Endothelial cell of umbilical vein (primary cell): ENCODE results near the gene CPVL. TPM values are rescaled to one million over a fixed set of nuclear protein-coding genes. Genes with fewer than 3 reads are reported as not detected.

Experiments
- BruUV-seq: library from RNA; stranded (reverse); fragments of 400-500 nt; replicated peaks from 2 replicates; lab custom pipeline; 2021; lab: Mats Ljungman, UMichigan
- CTCF ChIA-PET: fragments of 300-600, 350-600 bp; sonication (Branson Sonifier 250); formaldehyde crosslinking; loops from one replicate; lab custom pipeline; 2021; ENCODE audit warnings: antibody characterized with exemption, inconsistent platforms; lab: Charles Lee
- POLR2A ChIA-PET: fragments of 300-600, 350-600 bp; sonication (Branson Sonifier 250); formaldehyde crosslinking; loops from one replicate; lab custom pipeline; 2021; ENCODE audit warnings: antibody characterized with exemption, inconsistent platforms; lab: Charles Lee
- DNase-seq: peaks from one replicate; pipeline ENCODE4 v3.0.0-alpha.2; 2011; ENCODE audit warnings: low read depth, low spot score
- FAIRE-seq: peaks from 2 replicates; lab custom pipeline; 2011; peaks lifted over from hg19 to GRCh38; lab: Jason Lieb, UNC
- H2AFZ ChIP-seq: 2 replicates; pipeline ENCODE4 v1.6.0; 2012; ENCODE audit warnings: low read depth, low read length, control low read depth, inconsistent platforms
- H3K27ac ChIP-seq: 2 replicates; pipeline ENCODE4 v1.5.1; 2011; ENCODE audit warnings: low read depth, mild to moderate bottlenecking, control low read depth, low read length, moderate library complexity; ENCODE audit not compliant: insufficient read depth
- H3K27me3 ChIP-seq, 2 experiments: 2 replicates each; pipeline versions ENCODE4 v1.6.0 to v1.6.1; 2011; ENCODE audit warnings: low read length in 2 of 2, mixed read lengths in 1 of 2; ENCODE audit not compliant: control insufficient read depth in 2 of 2, insufficient read depth in 2 of 2
- H3K36me3 ChIP-seq, 2 experiments: 2 replicates in 1 of 2; 3 replicates in 1 of 2; pipeline ENCODE4 v1.5.1; 2011; ENCODE audit warnings: low read length in 2 of 2, mild to moderate bottlenecking in 1 of 2, moderate library complexity in 1 of 2; ENCODE audit not compliant: control insufficient read depth in 2 of 2, insufficient read depth in 2 of 2; ENCODE audit errors: extremely low read depth in 1 of 2
- H3K4me1 ChIP-seq: 3 replicates; pipeline ENCODE4 v1.5.1; 2011; ENCODE audit warnings: mild to moderate bottlenecking, low read length; ENCODE audit not compliant: control insufficient read depth, insufficient read depth; ENCODE audit errors: extremely low read depth
- H3K4me2 ChIP-seq: 2 replicates; pipeline ENCODE4 v1.6.1; 2011; ENCODE audit warnings: low read length, control low read depth, mixed read lengths; ENCODE audit not compliant: insufficient read depth
- H3K4me3 ChIP-seq, 3 experiments: fragments of 200-600 bp in 1 of 3; sonication (generic), shearing (Covaris generic) in 1 of 3; replicated peaks in 1 of 3; 2 replicates each; pipeline ENCODE4 v1.5.1; 2011 to 2016; ENCODE audit warnings: control low read depth in 3 of 3, low read length in 3 of 3, mild to moderate bottlenecking in 2 of 3, inconsistent platforms in 1 of 3, low read depth in 1 of 3, moderate library complexity in 1 of 3; ENCODE audit not compliant: insufficient read depth in 1 of 3
- H3K79me2 ChIP-seq: 2 replicates; pipeline ENCODE4 v1.6.0; 2012; ENCODE audit warnings: low read length, inconsistent platforms; ENCODE audit not compliant: control insufficient read depth, insufficient read depth
- H3K9ac ChIP-seq: replicated peaks from 2 replicates; pipeline ENCODE3; 2011; ENCODE audit warnings: low read length, control low read depth; ENCODE audit not compliant: insufficient read depth; ENCODE audit errors: extremely low read depth
- H3K9me1 ChIP-seq: replicated peaks from 3 replicates; pipeline ENCODE4 v1.6.0; 2011; ENCODE audit warnings: mild to moderate bottlenecking, low read length; ENCODE audit not compliant: control insufficient read depth, insufficient read depth; ENCODE audit errors: extremely low read depth
- H3K9me3 ChIP-seq: replicated peaks from 2 replicates; pipeline ENCODE4 v1.5.1; 2012; ENCODE audit warnings: low read length, inconsistent platforms; ENCODE audit not compliant: control insufficient read depth, insufficient read depth
- H4K20me1 ChIP-seq: replicated peaks from 2 replicates; pipeline ENCODE3; 2011; ENCODE audit warnings: mild to moderate bottlenecking, low read length; ENCODE audit not compliant: control insufficient read depth, insufficient read depth; ENCODE audit errors: extremely low read depth
- EZH2 ChIP-seq: IDR thresholded peaks from 2 replicates; pipeline ENCODE4 v1.6.1; 2012; ENCODE audit warnings: borderline replicate concordance, low read depth, mild to moderate bottlenecking, moderate library complexity, low read length, inconsistent platforms; ENCODE audit not compliant: severe bottlenecking
- FOS ChIP-seq: IDR thresholded peaks from 2 replicates; pipeline ENCODE4 v1.6.1; 2011; ENCODE audit warnings: mild to moderate bottlenecking, low read length, moderate library complexity, borderline replicate concordance; ENCODE audit not compliant: insufficient read depth
- GATA2 ChIP-seq: IDR thresholded peaks from 2 replicates; pipeline ENCODE4 v1.7.0; 2011; ENCODE audit warnings: low read depth, mild to moderate bottlenecking, moderate library complexity, mixed read lengths, low read length; ENCODE audit not compliant: insufficient read length, insufficient read depth
- JUN ChIP-seq: IDR thresholded peaks from 2 replicates; pipeline ENCODE4 v1.6.1; 2011; ENCODE audit warnings: borderline replicate concordance, low read depth; ENCODE audit not compliant: insufficient read length, insufficient read depth
- MAX ChIP-seq: IDR thresholded peaks from 2 replicates; pipeline ENCODE4 v1.6.1; 2011; ENCODE audit not compliant: insufficient read depth, insufficient read length
- MYC ChIP-seq: IDR thresholded peaks from one replicate; pipeline ENCODE4 v1.6.1; 2011; ENCODE audit warnings: mild to moderate bottlenecking, low read depth, low read length
- POLR2A ChIP-seq: IDR thresholded peaks from 2 replicates; pipeline ENCODE4 v1.6.1; 2012; ENCODE audit warnings: low read depth, mild to moderate bottlenecking, control low read depth, low read length
- POLR2AphosphoS5 ChIP-seq: IDR thresholded peaks from 2 replicates; pipeline ENCODE4 v1.6.1; 2012; ENCODE audit warnings: low read depth, mild to moderate bottlenecking, control low read depth, low read length, moderate library complexity; ENCODE audit not compliant: insufficient read depth
- dilution Hi-C: fragments of 300-500 bp; cut with MboI; formaldehyde crosslinking; loops from one replicate; pipeline ENCODE4 v1.15.0; 2019; ENCODE audit warnings: low sequenced_read_pairs; ENCODE audit not compliant: extremely low pct_ligation_motif_present
- intact Hi-C: fragments of 100-400 bp; cut with micrococcal nuclease; formaldehyde crosslinking; loops from one replicate; pipeline ENCODE4 v1.10.0; 2022
- polyA plus RNA-seq, 4 experiments: library from polyadenylated mRNA; depleted of rRNA in 3 of 4; stranded (reverse) in 3 of 4; unstranded in 1 of 4; fragments of >200 nt; gene quantifications; 2 replicates each; pipeline versions ENCODE4 v1.2.1 to v1.2.3, GENCODE V29; 2011 to 2012; ENCODE audit warnings: missing spikeins in 1 of 4
- total RNA-seq: library from RNA; stranded (reverse); gene quantifications from 2 replicates; pipeline ENCODE4 v1.2.3, GENCODE V29; 2021
- TF ChIP-seq, protein P1 (sequence below), 2 donors: IDR thresholded peaks; 1 replicate in 1 of 2; 2 replicates in 1 of 2; pipeline ENCODE4 v1.5.1; 2011; ENCODE audit warnings: low read length in 2 of 2, mild to moderate bottlenecking in 2 of 2, moderate library complexity in 2 of 2, control low read depth in 1 of 2, inconsistent platforms in 1 of 2, low read depth in 1 of 2; ENCODE audit not compliant: insufficient read depth in 1 of 2; ENCODE audit errors: extremely low read depth in 1 of 2

Gene CPVL
- total and polyA plus RNA-seq, 2 donors (not counting 3 experiments of a cell fraction or from before 2014, with no cell fraction given), result 0.14 TPM; not detected in 1

DNA sequence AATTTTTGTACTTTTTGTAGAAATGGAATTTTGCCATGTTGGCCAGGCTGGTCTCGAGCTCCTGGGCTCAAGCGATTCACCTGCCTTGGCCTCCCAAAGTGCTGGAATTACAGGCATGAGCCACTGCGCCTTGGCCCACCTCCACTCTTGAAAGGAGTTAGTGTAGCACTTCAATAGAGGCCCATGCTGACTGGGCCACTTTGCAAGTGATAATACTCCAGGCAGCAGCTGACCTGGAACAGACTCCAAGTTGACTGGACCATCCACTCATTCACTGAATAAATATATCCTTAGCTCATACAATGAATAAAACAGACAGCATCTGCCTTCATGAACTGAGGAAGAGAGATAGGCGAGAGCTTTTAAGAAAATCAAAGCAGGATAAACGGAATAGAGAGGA, 14.7 kb downstream of the CPVL start:
- CTCF ChIA-PET, result interaction anchor here (1.0 to 2.5 kb wide), 4 partner anchors 58 to 277 kb away, joined by 3 to 8 read pairs (median 4); no protein-coding TSS in a partner anchor
- H3K27ac ChIP-seq, result no peak overlapping the region
- H3K4me3 ChIP-seq, result no peak overlapping the region
- H3K4me2 ChIP-seq, result no peak overlapping the region
- H4K20me1 ChIP-seq, result no peaks in the 10 kb centered on the region
- peaks cover 7% of the 10 kb centered on the region for H3K4me1 ChIP-seq
- intact Hi-C loops, result no loop called here
- dilution Hi-C loops, result no loop called here
- no peaks in the 10 kb centered on the region for H3K9me1 ChIP-seq
- peaks cover 6 to 8% of the 10 kb centered on the region in 2 experiments for H3K27me3 ChIP-seq
- no peaks in the 10 kb centered on the region for H3K9me3 ChIP-seq
- no peak for FAIRE-seq
- BruUV-seq, result no TSS peak
- no peak for DNase-seq
- no peak for TF ChIP-seq POLR2A
- no peak overlapping the region for H2AFZ ChIP-seq
- POLR2A ChIA-PET, result no interaction called here
- no peaks in the 10 kb centered on the region for H3K79me2 ChIP-seq
- H3K9ac ChIP-seq, result no peak overlapping the region
- no peaks in the 10 kb centered on the region for H3K36me3 ChIP-seq

DNA sequence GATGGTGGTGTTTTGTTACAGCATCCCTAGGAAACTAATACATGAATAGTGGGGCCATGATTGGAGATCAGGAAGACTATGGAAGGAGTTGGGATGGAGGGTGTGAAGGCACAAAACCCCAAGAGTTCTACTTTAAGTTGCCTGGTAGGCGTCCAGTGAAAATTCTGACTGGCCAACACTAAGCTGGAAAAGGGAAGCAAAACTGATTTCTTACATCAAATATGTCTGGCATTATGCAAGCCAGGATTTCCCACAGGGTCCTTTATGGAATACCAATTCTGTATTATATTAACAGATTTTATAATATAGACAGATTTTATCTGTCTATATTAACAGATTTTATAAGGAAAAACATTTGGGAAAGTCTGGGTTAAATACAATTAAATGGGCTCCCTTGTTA, 16.2 kb downstream of the CPVL start:
- Histone ChIP-seq H2AFZ (no peak overlapping the region), H3K79me2 (no peaks in the 10 kb centered on the region), H3K27ac (no peak overlapping the region), H4K20me1 (no peaks in the 10 kb centered on the region), H3K9ac (no peak overlapping the region), H3K9me3 (no peaks in the 10 kb centered on the region), H3K4me1 (peaks cover 7% of the 10 kb centered on the region), H3K9me1 (no peaks in the 10 kb centered on the region), H3K4me2 (no peak overlapping the region), H3K4me3 (no peak overlapping the region), H3K27me3 (peaks cover 5 to 6% of the 10 kb centered on the region in 2 experiments), H3K36me3 (no peaks in the 10 kb centered on the region)
- intact Hi-C loops, result no loop called here
- dilution Hi-C loops, result no loop called here
- DNase-seq (no peak), FAIRE-seq (no peak)
- CTCF ChIA-PET, result interaction anchor here (1.0 to 1.2 kb wide), 3 partner anchors 11 to 173 kb away, joined by 3 to 5 read pairs (median 4); no protein-coding TSS in a partner anchor
- no TSS peak for BruUV-seq
- TF ChIP-seq POLR2AphosphoS5 (no peak), FOS (no peak), EZH2 (no peak), POLR2A (no peak), MAX (no peak), MYC (no peak), GATA2 (no peak), JUN (no peak)
- TF ChIP-seq, protein P1, sequence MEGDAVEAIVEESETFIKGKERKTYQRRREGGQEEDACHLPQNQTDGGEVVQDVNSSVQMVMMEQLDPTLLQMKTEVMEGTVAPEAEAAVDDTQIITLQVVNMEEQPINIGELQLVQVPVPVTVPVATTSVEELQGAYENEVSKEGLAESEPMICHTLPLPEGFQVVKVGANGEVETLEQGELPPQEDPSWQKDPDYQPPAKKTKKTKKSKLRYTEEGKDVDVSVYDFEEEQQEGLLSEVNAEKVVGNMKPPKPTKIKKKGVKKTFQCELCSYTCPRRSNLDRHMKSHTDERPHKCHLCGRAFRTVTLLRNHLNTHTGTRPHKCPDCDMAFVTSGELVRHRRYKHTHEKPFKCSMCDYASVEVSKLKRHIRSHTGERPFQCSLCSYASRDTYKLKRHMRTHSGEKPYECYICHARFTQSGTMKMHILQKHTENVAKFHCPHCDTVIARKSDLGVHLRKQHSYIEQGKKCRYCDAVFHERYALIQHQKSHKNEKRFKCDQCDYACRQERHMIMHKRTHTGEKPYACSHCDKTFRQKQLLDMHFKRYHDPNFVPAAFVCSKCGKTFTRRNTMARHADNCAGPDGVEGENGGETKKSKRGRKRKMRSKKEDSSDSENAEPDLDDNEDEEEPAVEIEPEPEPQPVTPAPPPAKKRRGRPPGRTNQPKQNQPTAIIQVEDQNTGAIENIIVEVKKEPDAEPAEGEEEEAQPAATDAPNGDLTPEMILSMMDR (IDR thresholded peaks at IDR 0.05; ENCODE audit: extremely low read depth in 1 of 2, insufficient read depth in 1 of 2, low read depth in 1 of 2, low read length in 2 of 2), result no peak
- POLR2A ChIA-PET, result no interaction called here
